ENCODE measurements around the gene NAA30. TPM values are rescaled to one million over a fixed set of nuclear protein-coding genes. Genes with fewer than 3 reads are reported as not detected.

NAA30 gene
- total RNA-seq, 2 donors from 2014 or later: 15.6 to 21.4 TPM

GRCh38 chr14:57390806-57391516 lies 575 bp downstream of the NAA30 start:
- peak; percentile 30 to 60 for DNase-seq
- intact Hi-C loops (cut with DNase I, micrococcal nuclease): no loop called here
- ATAC-seq: peak; percentile 61

- intact Hi-C loops (cut with DNase I, micrococcal nuclease): no loop called here
- ATAC-seq (peak; percentile 14), DNase-seq (peak in 1 of 2 donors; percentile 13)
Measured at GRCh38 chr14:57391517-57392195, 1.3 kb downstream of the NAA30 start.

GRCh38 chr14:57392830-57393229 lies 2.4 kb downstream of the NAA30 start:
- ATAC-seq: no peak
- DNase-seq: no peak
- intact Hi-C loops (cut with DNase I, micrococcal nuclease): no loop called here

GRCh38 chr14:57400556-57401494 lies 10.4 kb downstream of the NAA30 start:
- intact Hi-C loops (cut with DNase I, micrococcal nuclease): no loop called here
- DNase-seq: no peak
- no peak for ATAC-seq

- intact Hi-C loops (cut with DNase I, micrococcal nuclease): no loop called here
- ATAC-seq (no peak), DNase-seq (no peak)
Measured at GRCh38 chr14:57401501-57401900, 11.1 kb downstream of the NAA30 start.

GRCh38 chr14:57402173-57402852 lies 11.9 kb downstream of the NAA30 start:
- DNase-seq (no peak), ATAC-seq (no peak)
- intact Hi-C loops (cut with DNase I, micrococcal nuclease): no loop called here

- intact Hi-C loops (cut with DNase I, micrococcal nuclease): no loop called here
- DNase-seq (no peak), ATAC-seq (no peak)
Measured at GRCh38 chr14:57403521-57403864, 13.1 kb downstream of the NAA30 start.

- intact Hi-C loops (cut with DNase I, micrococcal nuclease): no loop called here
- ATAC-seq (no peak), DNase-seq (no peak)
Measured at GRCh38 chr14:57405562-57405961, 15.2 kb downstream of the NAA30 start.

- no peak for DNase-seq
- intact Hi-C loops (cut with DNase I, micrococcal nuclease): no loop called here
- no peak for ATAC-seq
Measured at GRCh38 chr14:57408037-57408436, 17.7 kb downstream of the NAA30 start.

GRCh38 chr14:57408634-57409033 lies 18.2 kb downstream of the NAA30 start:
- intact Hi-C loops (cut with DNase I, micrococcal nuclease): no loop called here
- ATAC-seq (no peak), DNase-seq (no peak)

GRCh38 chr14:57412341-57412740 lies 22.0 kb downstream of the NAA30 start:
- DNase-seq (no peak), ATAC-seq (peak; percentile 53)
- intact Hi-C loops (cut with DNase I, micrococcal nuclease): no loop called here

GRCh38 chr14:57413849-57414248 lies 23.5 kb downstream of the NAA30 start:
- intact Hi-C loops (cut with DNase I, micrococcal nuclease): no loop called here
- DNase-seq: no peak
- ATAC-seq: no peak

GRCh38 chr14:57417228-57417627 lies 26.8 kb downstream of the NAA30 start:
- intact Hi-C loops (cut with DNase I, micrococcal nuclease): no loop called here
- ATAC-seq (no peak), DNase-seq (no peak)

- intact Hi-C loops (cut with DNase I, micrococcal nuclease): no loop called here
- peak; percentile 56 for ATAC-seq
- DNase-seq: no peak
Measured at GRCh38 chr14:57418999-57419398, 28.6 kb downstream of the NAA30 start.

GRCh38 chr14:57420033-57420432 lies 29.6 kb downstream of the NAA30 start:
- no peak for ATAC-seq
- no peak for DNase-seq
- intact Hi-C loops (cut with DNase I, micrococcal nuclease): no loop called here

- DNase-seq (no peak), ATAC-seq (no peak)
- intact Hi-C loops (cut with DNase I, micrococcal nuclease): no loop called here
Measured at GRCh38 chr14:57420986-57421385, 30.6 kb downstream of the NAA30 start.

- no peak for DNase-seq
- intact Hi-C loops (cut with DNase I, micrococcal nuclease): no loop called here
- no peak for ATAC-seq
Measured at GRCh38 chr14:57435923-57436322, 45.5 kb downstream of the NAA30 start.

GRCh38 chr14:57461777-57462320 lies 71.5 kb downstream of the NAA30 start:
- peak; percentile 27 for ATAC-seq

GRCh38 chr14:57462551-57462950 lies 72.2 kb downstream of the NAA30 start:
- intact Hi-C loops (cut with DNase I, micrococcal nuclease): no loop called here
- ATAC-seq: no peak
- no peak for DNase-seq

More at GRCh38 chr14:57461777-57462320, 71.5 kb downstream of the NAA30 start:
- intact Hi-C loops (cut with DNase I, micrococcal nuclease): no loop called here
- DNase-seq: no peak
